ENCODE measurements around the gene GNAS-AS1.

GNAS-AS1 gene

GRCh38 chr20:58807801-58808200 lies 42.9 kb downstream of the GNAS-AS1 start:
- DNase-seq, result no peak

GRCh38 chr20:58803533-58803932 lies 47.2 kb downstream of the GNAS-AS1 start:
- no peak for DNase-seq

- no peak for DNase-seq
These were observed 48.6 kb downstream of the GNAS-AS1 start for GRCh38 chr20:58802061-58802460.

GRCh38 chr20:58800134-58800871 lies 50.4 kb downstream of the GNAS-AS1 start:
- no peak for DNase-seq

GRCh38 chr20:58797371-58798338 lies 53.0 kb downstream of the GNAS-AS1 start:
- DNase-seq, result no peak

- no peak for DNase-seq
These were observed 54.8 kb downstream of the GNAS-AS1 start for GRCh38 chr20:58795923-58796245.

- no peak for DNase-seq
These were observed 55.4 kb downstream of the GNAS-AS1 start for GRCh38 chr20:58795181-58795922.

GRCh38 chr20:58794510-58795180 lies 56.1 kb downstream of the GNAS-AS1 start:
- DNase-seq, result no peak

- no peak for DNase-seq
These were observed 56.9 kb downstream of the GNAS-AS1 start for GRCh38 chr20:58793512-58794420.

GRCh38 chr20:58792426-58792825 lies 58.3 kb downstream of the GNAS-AS1 start:
- no peak for DNase-seq

- no peak for DNase-seq
These were observed 59.4 kb downstream of the GNAS-AS1 start for GRCh38 chr20:58791286-58791685.

- DNase-seq, result no peak
These were observed 60.2 kb downstream of the GNAS-AS1 start for GRCh38 chr20:58790454-58790853.

GRCh38 chr20:58788896-58789544 lies 61.7 kb downstream of the GNAS-AS1 start:
- DNase-seq, result no peak

GRCh38 chr20:58787211-58788005 lies 63.3 kb downstream of the GNAS-AS1 start:
- DNase-seq, result no peak

- no peak for DNase-seq
These were observed 66.2 kb downstream of the GNAS-AS1 start for GRCh38 chr20:58784321-58785074.

- DNase-seq, result no peak
These were observed 67.1 kb downstream of the GNAS-AS1 start for GRCh38 chr20:58783511-58784011.

GRCh38 chr20:58781138-58781537 lies 69.6 kb downstream of the GNAS-AS1 start:
- no peak for DNase-seq

GRCh38 chr20:58778760-58779159 lies 71.9 kb downstream of the GNAS-AS1 start:
- DNase-seq, result no peak

- DNase-seq, result no peak
These were observed 73.0 kb downstream of the GNAS-AS1 start for GRCh38 chr20:58777657-58778056.
